ENCODE results near the gene INVS.

DNA sequence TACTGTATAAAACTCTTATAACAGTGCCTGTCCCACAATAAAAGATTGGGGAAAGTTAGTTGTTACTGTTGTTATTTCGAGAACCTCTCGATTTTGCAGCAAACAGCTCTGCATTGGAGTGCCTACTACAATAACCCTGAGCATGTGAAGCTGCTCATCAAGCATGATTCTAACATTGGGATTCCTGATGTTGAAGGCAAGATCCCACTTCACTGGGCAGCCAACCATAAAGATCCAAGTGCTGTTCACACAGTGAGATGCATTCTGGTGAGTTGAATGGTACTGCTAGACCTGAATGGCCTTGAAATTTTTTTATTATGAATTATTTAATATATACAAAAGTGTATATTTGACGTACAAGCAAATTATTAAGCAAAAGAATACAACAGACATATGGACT, 130.5 kb downstream of the INVS start:
- TF ChIP-seq, protein P1, sequence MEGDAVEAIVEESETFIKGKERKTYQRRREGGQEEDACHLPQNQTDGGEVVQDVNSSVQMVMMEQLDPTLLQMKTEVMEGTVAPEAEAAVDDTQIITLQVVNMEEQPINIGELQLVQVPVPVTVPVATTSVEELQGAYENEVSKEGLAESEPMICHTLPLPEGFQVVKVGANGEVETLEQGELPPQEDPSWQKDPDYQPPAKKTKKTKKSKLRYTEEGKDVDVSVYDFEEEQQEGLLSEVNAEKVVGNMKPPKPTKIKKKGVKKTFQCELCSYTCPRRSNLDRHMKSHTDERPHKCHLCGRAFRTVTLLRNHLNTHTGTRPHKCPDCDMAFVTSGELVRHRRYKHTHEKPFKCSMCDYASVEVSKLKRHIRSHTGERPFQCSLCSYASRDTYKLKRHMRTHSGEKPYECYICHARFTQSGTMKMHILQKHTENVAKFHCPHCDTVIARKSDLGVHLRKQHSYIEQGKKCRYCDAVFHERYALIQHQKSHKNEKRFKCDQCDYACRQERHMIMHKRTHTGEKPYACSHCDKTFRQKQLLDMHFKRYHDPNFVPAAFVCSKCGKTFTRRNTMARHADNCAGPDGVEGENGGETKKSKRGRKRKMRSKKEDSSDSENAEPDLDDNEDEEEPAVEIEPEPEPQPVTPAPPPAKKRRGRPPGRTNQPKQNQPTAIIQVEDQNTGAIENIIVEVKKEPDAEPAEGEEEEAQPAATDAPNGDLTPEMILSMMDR (IDR thresholded peaks at IDR 0.05): no peak
- TF ChIP-seq POLR2A (IDR thresholded peaks at IDR 0.05): no peak

All from suprapubic skin (tissue), 3 donors.